ENCODE measurements around the gene FHDC1.

FHDC1 gene

GRCh38 chr4:152945639-152946038, 9.5 kb downstream of the FHDC1 start:
- no peak overlapping the region for H3K9ac ChIP-seq (ENCODE audit: insufficient read length)
- H3K4me3 ChIP-seq: no peak overlapping the region
- TF ChIP-seq FOXP2 (optimal IDR thresholded peaks at IDR 0.05; ENCODE audit: control extremely low read depth, extremely low read length, insufficient read depth) (no peak), POLR2AphosphoS5 (IDR thresholded peaks at IDR 0.05; ENCODE audit: borderline replicate concordance, low read depth, low read length) (no peak), EZH2 (IDR thresholded peaks at IDR 0.05) (no peak)
- no peaks in the 10 kb centered on the region for H3K36me3 ChIP-seq (ENCODE audit: insufficient read depth, low read length)
- no peaks in the 10 kb centered on the region for H3K9me3 ChIP-seq (ENCODE audit: low read depth, low read length)
- no peak overlapping the region for H3K27ac ChIP-seq
- no peak for DNase-seq (ENCODE audit: low read depth, low spot score)

GRCh38 chr4:152946446-152946845, 10.3 kb downstream of the FHDC1 start:
- no peaks in the 10 kb centered on the region for H3K36me3 ChIP-seq (ENCODE audit: insufficient read depth, low read length)
- no peak overlapping the region for H3K4me3 ChIP-seq
- DNase-seq (ENCODE audit: low read depth, low spot score): no peak
- no peak overlapping the region for H3K9ac ChIP-seq (ENCODE audit: insufficient read length)
- no peaks in the 10 kb centered on the region for H3K9me3 ChIP-seq (ENCODE audit: low read depth, low read length)
- no peak overlapping the region for H3K27ac ChIP-seq
- TF ChIP-seq EZH2 (IDR thresholded peaks at IDR 0.05) (no peak), POLR2AphosphoS5 (IDR thresholded peaks at IDR 0.05; ENCODE audit: borderline replicate concordance, low read depth, low read length) (no peak), FOXP2 (optimal IDR thresholded peaks at IDR 0.05; ENCODE audit: control extremely low read depth, extremely low read length, insufficient read depth) (no peak)

GRCh38 chr4:152947311-152947710, 11.2 kb downstream of the FHDC1 start:
- Histone ChIP-seq H3K9ac (ENCODE audit: insufficient read length) (no peak overlapping the region), H3K9me3 (ENCODE audit: low read depth, low read length) (no peaks in the 10 kb centered on the region), H3K4me3 (no peak overlapping the region), H3K27ac (no peak overlapping the region), H3K36me3 (ENCODE audit: insufficient read depth, low read length) (no peaks in the 10 kb centered on the region)
- TF ChIP-seq FOXP2 (optimal IDR thresholded peaks at IDR 0.05; ENCODE audit: control extremely low read depth, extremely low read length, insufficient read depth) (no peak), EZH2 (IDR thresholded peaks at IDR 0.05) (no peak), POLR2AphosphoS5 (IDR thresholded peaks at IDR 0.05; ENCODE audit: borderline replicate concordance, low read depth, low read length) (no peak)
- no peak for DNase-seq (ENCODE audit: low read depth, low spot score)

GRCh38 chr4:152949930-152950329, 13.8 kb downstream of the FHDC1 start:
- DNase-seq (ENCODE audit: low read depth, low spot score): no peak
- Histone ChIP-seq H3K36me3 (ENCODE audit: insufficient read depth, low read length) (no peaks in the 10 kb centered on the region), H3K9me3 (ENCODE audit: low read depth, low read length) (no peaks in the 10 kb centered on the region), H3K9ac (ENCODE audit: insufficient read length) (no peak overlapping the region), H3K27ac (no peak overlapping the region), H3K4me3 (no peak overlapping the region)
- no peak for TF ChIP-seq POLR2AphosphoS5 (IDR thresholded peaks at IDR 0.05; ENCODE audit: borderline replicate concordance, low read depth, low read length)
- no peak for TF ChIP-seq FOXP2 (optimal IDR thresholded peaks at IDR 0.05; ENCODE audit: control extremely low read depth, extremely low read length, insufficient read depth)
- TF ChIP-seq EZH2 (IDR thresholded peaks at IDR 0.05): no peak

- TF ChIP-seq FOXP2 (optimal IDR thresholded peaks at IDR 0.05; ENCODE audit: control extremely low read depth, extremely low read length, insufficient read depth) (no peak), EZH2 (IDR thresholded peaks at IDR 0.05) (no peak), POLR2AphosphoS5 (IDR thresholded peaks at IDR 0.05; ENCODE audit: borderline replicate concordance, low read depth, low read length) (no peak)
- Histone ChIP-seq H3K4me3 (no peak overlapping the region), H3K27ac (no peak overlapping the region), H3K9me3 (ENCODE audit: low read depth, low read length) (no peaks in the 10 kb centered on the region), H3K36me3 (ENCODE audit: insufficient read depth, low read length) (no peaks in the 10 kb centered on the region), H3K9ac (ENCODE audit: insufficient read length) (no peak overlapping the region)
- DNase-seq (ENCODE audit: low read depth, low spot score): no peak
Measured at GRCh38 chr4:152950402-152951274, 14.5 kb downstream of the FHDC1 start.

- Histone ChIP-seq H3K9me3 (ENCODE audit: low read depth, low read length) (no peaks in the 10 kb centered on the region), H3K9ac (ENCODE audit: insufficient read length) (no peak overlapping the region), H3K36me3 (ENCODE audit: insufficient read depth, low read length) (no peaks in the 10 kb centered on the region), H3K27ac (no peak overlapping the region), H3K4me3 (no peak overlapping the region)
- no peak for DNase-seq (ENCODE audit: low read depth, low spot score)
- TF ChIP-seq EZH2 (IDR thresholded peaks at IDR 0.05) (no peak), POLR2AphosphoS5 (IDR thresholded peaks at IDR 0.05; ENCODE audit: borderline replicate concordance, low read depth, low read length) (no peak), FOXP2 (optimal IDR thresholded peaks at IDR 0.05; ENCODE audit: control extremely low read depth, extremely low read length, insufficient read depth) (no peak)
Measured at GRCh38 chr4:152951348-152951747, 15.2 kb downstream of the FHDC1 start.

GRCh38 chr4:152953514-152953913, 17.4 kb downstream of the FHDC1 start:
- TF ChIP-seq EZH2 (IDR thresholded peaks at IDR 0.05) (no peak), FOXP2 (optimal IDR thresholded peaks at IDR 0.05; ENCODE audit: control extremely low read depth, extremely low read length, insufficient read depth) (no peak)
- no peaks in the 10 kb centered on the region for H3K36me3 ChIP-seq (ENCODE audit: insufficient read depth, low read length)
- no peak overlapping the region for H3K27ac ChIP-seq
- no peak for DNase-seq (ENCODE audit: low read depth, low spot score)
- H3K4me3 ChIP-seq: no peak overlapping the region
- no peak overlapping the region for H3K9ac ChIP-seq (ENCODE audit: insufficient read length)
- H3K9me3 ChIP-seq (ENCODE audit: low read depth, low read length): no peaks in the 10 kb centered on the region

GRCh38 chr4:152954741-152955140, 18.6 kb downstream of the FHDC1 start:
- TF ChIP-seq EZH2 (IDR thresholded peaks at IDR 0.05) (no peak), FOXP2 (optimal IDR thresholded peaks at IDR 0.05; ENCODE audit: control extremely low read depth, extremely low read length, insufficient read depth) (no peak), POLR2AphosphoS5 (IDR thresholded peaks at IDR 0.05; ENCODE audit: borderline replicate concordance, low read depth, low read length) (no peak)
- Histone ChIP-seq H3K9me3 (ENCODE audit: low read depth, low read length) (no peaks in the 10 kb centered on the region), H3K9ac (ENCODE audit: insufficient read length) (no peak overlapping the region), H3K27ac (no peak overlapping the region), H3K4me3 (no peak overlapping the region), H3K36me3 (ENCODE audit: insufficient read depth, low read length) (no peaks in the 10 kb centered on the region)
- no peak for DNase-seq (ENCODE audit: low read depth, low spot score)

Measured in SK-N-MC (cell line).